K562 (cell line): ENCODE results near the gene TM7SF3. TPM values are rescaled to one million over a fixed set of nuclear protein-coding genes. Genes with fewer than 3 reads are reported as not detected.

Source experiments
- CXXC5 ChIP-seq: fragments of 250-450 bp; sonication (Bioruptor Pico); IDR thresholded peaks from 2 replicates; pipeline ENCODE4 v1.8.0; 2022; ENCODE audit warnings: inconsistent platforms, mild to moderate bottlenecking, moderate library complexity
- RCOR1 ChIP-seq, 2 experiments: IDR thresholded peaks; 2 replicates each; pipeline ENCODE4 v1.6.1; 2012; ENCODE audit warnings: low read depth in 2 of 2, low read length in 2 of 2, borderline replicate concordance in 1 of 2, improper control_type of control experiment in 1 of 2
- SMARCA4 ChIP-seq: fragments of 450-650 bp; IDR thresholded peaks from 2 replicates; pipeline ENCODE4 v1.6.1; 2016
- U2AF2 ChIP-seq: fragments of 200-400 bp; formaldehyde crosslinking; optimal IDR thresholded peaks from 2 replicates; pipeline ENCODE3; 2017; ENCODE audit warnings: low read depth, mild to moderate bottlenecking, low read length
- ZNF146 ChIP-seq: IDR thresholded peaks from one replicate; pipeline ENCODE4 v1.6.1; 2018; ENCODE audit warnings: missing compliant biosample characterization; ENCODE audit not compliant: unreplicated experiment
- ZNF507 ChIP-seq: conservative IDR thresholded peaks from 2 replicates; pipeline ENCODE4 v1.6.1; 2017; ENCODE audit warnings: missing genetic modification characterization, missing compliant biosample characterization
- polyA plus RNA-seq, 8 experiments: library from polyadenylated mRNA; depleted of rRNA in 4 of 8; stranded (reverse) in 5 of 8; unstranded in 3 of 8; fragments of >200 nt; fragmentation: Nextera tagmentation in 2 of 8; fragmentation: Illumina TruSeq in 1 of 8; extraction: Ambion mirVana in 2 of 8; extraction: Trizol in 1 of 8; gene quantifications; 2 replicates each; pipeline versions ENCODE4 v1.2.1 to v1.2.3, GENCODE V29; 2011 to 2014; ENCODE audit warnings: inconsistent platforms in 1 of 8, missing spikeins in 1 of 8
- total RNA-seq, 7 experiments: library from RNA; depleted of rRNA in 6 of 7; stranded (reverse); fragments of >200 nt in 6 of 7; fragmentation: Illumina TruSeq in 2 of 7; extraction: Trizol in 2 of 7; gene quantifications; 2 replicates each; pipeline versions ENCODE4 v1.2.1 to v1.2.3, GENCODE V29; 2011 to 2021; ENCODE audit warnings: low replicate concordance in 1 of 7
- TF ChIP-seq, protein P1 (sequence below), 2 experiments: fragments of 450-650 bp in 1 of 2; sonication (generic) in 1 of 2; formaldehyde crosslinking in 1 of 2; IDR thresholded peaks; 2 replicates each; pipeline versions ENCODE4 v1.7.1 to v1.9.0; 2016 to 2022; ENCODE audit warnings: inconsistent platforms in 1 of 2, mild to moderate bottlenecking in 1 of 2, missing genetic modification reagents in 1 of 2

TM7SF3 gene
- total and polyA plus RNA-seq, 9 of the 15 experiments (the other 6 are each of a cell fraction or from before 2014, with no cell fraction given): 9.3 to 90.4 (median 24.8) TPM

GRCh38 chr12:26937863-26938700 is 76.1 kb downstream of the TM7SF3 start, which contains the start of the genes FGFR1OP2 and INTS13 (continued):
- TF ChIP-seq RCOR1 (IDR thresholded peaks at IDR 0.05; ENCODE audit: borderline replicate concordance in 1 of 2, low read depth in 2 of 2, low read length in 2 of 2) (no peak), SMARCA4 (no peak), ZNF507 (tag) (no peak), U2AF2 (no peak), CXXC5 (peak; percentile 78), ZNF146 (CRISPR knock-in tag) (no peak)
- TF ChIP-seq, protein P1, sequence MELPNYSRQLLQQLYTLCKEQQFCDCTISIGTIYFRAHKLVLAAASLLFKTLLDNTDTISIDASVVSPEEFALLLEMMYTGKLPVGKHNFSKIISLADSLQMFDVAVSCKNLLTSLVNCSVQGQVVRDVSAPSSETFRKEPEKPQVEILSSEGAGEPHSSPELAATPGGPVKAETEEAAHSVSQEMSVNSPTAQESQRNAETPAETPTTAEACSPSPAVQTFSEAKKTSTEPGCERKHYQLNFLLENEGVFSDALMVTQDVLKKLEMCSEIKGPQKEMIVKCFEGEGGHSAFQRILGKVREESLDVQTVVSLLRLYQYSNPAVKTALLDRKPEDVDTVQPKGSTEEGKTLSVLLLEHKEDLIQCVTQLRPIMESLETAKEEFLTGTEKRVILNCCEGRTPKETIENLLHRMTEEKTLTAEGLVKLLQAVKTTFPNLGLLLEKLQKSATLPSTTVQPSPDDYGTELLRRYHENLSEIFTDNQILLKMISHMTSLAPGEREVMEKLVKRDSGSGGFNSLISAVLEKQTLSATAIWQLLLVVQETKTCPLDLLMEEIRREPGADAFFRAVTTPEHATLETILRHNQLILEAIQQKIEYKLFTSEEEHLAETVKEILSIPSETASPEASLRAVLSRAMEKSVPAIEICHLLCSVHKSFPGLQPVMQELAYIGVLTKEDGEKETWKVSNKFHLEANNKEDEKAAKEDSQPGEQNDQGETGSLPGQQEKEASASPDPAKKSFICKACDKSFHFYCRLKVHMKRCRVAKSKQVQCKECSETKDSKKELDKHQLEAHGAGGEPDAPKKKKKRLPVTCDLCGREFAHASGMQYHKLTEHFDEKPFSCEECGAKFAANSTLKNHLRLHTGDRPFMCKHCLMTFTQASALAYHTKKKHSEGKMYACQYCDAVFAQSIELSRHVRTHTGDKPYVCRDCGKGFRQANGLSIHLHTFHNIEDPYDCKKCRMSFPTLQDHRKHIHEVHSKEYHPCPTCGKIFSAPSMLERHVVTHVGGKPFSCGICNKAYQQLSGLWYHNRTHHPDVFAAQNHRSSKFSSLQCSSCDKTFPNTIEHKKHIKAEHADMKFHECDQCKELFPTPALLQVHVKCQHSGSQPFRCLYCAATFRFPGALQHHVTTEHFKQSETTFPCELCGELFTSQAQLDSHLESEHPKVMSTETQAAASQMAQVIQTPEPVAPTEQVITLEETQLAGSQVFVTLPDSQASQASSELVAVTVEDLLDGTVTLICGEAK (IDR thresholded peaks at IDR 0.05): no peak
- TF ChIP-seq, protein P1 (CRISPR knock-in tag; IDR thresholded peaks at IDR 0.05): no peak
